HG03025 (cell line): ENCODE measurements around the gene PPP4R1.
"Not testable (repeated sequence)": the region's sequence is repeated elsewhere in the genome, so short reads cannot be mapped to it uniquely, and the experiment has no call there.

Experiments used
- ATAC-seq: cut with Tn5 transposase; IDR thresholded peaks from one replicate; pipeline ENCODE4 v1.9.1; 2021; ENCODE audit warnings: mild to moderate bottlenecking, moderate library complexity; ENCODE audit not compliant: unreplicated experiment, low FRiP score

PPP4R1 gene, protein sequence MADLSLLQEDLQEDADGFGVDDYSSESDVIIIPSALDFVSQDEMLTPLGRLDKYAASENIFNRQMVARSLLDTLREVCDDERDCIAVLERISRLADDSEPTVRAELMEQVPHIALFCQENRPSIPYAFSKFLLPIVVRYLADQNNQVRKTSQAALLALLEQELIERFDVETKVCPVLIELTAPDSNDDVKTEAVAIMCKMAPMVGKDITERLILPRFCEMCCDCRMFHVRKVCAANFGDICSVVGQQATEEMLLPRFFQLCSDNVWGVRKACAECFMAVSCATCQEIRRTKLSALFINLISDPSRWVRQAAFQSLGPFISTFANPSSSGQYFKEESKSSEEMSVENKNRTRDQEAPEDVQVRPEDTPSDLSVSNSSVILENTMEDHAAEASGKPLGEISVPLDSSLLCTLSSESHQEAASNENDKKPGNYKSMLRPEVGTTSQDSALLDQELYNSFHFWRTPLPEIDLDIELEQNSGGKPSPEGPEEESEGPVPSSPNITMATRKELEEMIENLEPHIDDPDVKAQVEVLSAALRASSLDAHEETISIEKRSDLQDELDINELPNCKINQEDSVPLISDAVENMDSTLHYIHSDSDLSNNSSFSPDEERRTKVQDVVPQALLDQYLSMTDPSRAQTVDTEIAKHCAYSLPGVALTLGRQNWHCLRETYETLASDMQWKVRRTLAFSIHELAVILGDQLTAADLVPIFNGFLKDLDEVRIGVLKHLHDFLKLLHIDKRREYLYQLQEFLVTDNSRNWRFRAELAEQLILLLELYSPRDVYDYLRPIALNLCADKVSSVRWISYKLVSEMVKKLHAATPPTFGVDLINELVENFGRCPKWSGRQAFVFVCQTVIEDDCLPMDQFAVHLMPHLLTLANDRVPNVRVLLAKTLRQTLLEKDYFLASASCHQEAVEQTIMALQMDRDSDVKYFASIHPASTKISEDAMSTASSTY

DNA sequence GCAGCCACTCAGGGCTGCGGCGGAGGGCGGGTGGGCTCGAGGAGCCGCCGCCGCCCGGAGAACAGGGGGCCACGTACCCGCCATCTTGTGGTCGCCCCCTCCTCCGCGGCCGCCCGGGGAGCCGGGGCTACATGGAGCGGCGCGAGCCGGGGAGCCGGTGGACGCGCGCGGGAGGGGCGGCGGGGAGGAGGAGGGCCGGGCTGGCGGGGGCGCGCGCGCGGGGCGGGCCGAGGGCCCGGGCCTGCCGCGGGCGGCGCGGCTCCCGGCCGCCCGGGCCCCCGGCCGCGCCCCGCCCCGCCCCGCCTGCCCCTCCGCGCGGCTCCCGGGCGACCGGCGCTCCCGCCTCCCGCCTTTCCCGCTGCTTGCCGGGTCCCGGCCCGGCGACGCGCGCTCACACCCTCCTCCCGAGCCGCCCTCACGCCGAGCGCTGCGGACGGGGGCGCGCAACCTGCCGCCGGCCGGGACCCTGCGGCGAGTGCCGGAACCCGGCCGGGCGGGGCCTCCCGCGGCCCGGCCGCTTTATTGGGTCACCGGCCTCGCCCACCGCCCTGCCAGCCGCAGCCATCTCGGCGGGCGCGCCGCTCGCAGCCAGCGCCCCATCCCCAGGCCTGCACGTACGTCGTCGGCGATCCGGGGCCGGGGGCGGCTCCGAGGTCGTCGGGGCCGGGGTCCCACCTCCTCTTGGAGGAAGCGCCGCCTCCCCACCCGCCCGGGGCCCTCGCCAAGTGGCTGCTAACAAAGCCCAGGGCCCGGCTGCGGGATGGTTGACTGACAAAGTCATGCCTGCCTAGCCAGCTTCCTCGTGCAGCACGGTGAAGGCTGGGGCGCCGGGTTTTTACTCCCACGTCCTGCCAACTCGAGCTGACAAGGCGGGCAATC lies at the start of gene PPP4R1:
PPP4R1 (minus strand) TSS at position 159 of the 879 bp plus-strand sequence; CDS start at position 84, 75 bp downstream.
- peak; percentile 66 for ATAC-seq

DNA sequence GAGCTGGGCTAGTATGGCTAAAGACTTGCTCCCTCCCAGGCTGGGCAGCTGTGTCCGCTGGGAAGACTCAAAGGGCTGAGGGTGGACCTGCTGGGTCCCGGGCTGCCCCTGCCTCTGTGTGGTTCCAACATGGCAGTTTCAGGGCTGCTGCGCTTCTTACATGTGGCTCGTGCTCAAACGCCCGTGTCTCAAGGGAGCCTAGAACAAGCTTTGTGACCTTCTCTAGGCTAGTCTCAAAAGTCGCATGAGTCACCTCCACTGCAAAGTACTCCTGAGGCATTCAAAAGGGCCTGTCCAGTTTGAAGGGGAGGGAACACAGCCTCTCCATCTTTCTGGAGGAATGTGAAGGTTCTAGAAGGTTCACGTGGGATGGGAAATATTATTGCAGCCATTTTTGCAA lies 49.0 kb upstream of the PPP4R1 start:
- no peak for ATAC-seq

GRCh38 chr18:9661564-9661963 lies 47.2 kb upstream of the PPP4R1 start:
- ATAC-seq = no peak

GRCh38 chr18:9659499-9660375 lies 45.4 kb upstream of the PPP4R1 start:
- no peak for ATAC-seq

DNA sequence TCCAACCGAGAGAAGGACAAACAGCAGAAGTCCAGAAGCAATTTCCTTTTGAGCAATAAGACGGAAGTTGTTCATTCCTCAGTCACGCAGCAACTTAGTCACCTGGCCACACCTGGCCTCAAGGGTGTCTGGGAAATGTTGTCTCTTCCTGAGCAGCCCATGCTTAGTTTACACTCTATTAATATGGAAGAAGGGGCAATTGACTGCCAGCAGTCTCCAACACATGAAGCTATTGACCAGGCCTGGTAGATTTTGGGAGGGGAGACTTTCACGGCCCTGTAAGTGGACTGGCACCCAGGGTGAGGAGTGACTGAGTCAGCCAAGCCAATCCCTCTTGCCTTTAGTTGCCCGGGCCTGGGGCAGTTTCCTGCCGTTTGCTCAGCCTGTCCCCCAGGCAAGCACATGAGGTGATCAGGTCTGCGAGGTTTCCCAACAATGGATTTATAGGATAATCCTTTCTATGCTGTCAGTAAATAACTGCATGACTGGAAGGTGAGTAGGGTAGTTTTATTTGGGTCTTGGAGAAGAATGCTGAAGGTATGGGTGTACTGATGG lies 43.8 kb upstream of the PPP4R1 start:
- no peak for ATAC-seq

DNA sequence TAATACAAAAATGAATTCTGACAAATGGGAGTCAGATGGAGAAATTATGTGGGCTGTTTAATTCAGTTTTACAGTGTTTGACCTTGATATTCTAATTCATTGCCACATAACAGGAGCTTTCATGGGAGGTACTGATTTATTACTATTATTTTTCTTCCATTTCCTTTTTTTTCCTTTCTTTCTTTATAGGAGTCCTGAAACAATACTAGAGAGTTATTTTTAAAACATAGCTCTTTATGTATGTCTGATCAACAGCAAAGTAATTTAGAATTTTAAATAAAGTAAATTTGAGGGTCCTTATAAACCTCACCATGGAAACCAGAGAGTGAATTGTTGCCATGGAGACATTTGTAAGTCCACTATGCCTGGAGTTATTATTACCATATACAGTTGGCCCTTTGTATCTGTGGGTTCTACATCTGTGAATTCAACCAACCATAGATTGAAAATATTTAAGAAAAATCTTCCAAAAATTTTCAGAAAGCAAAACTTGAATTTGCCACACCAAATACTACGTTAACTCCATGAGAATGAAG lies 40.9 kb upstream of the PPP4R1 start:
- ATAC-seq = no peak

GRCh38 chr18:9653390-9653789 lies 39.0 kb upstream of the PPP4R1 start:
- ATAC-seq = no peak

- no peak for ATAC-seq
These were observed 34.8 kb upstream of the PPP4R1 start for GRCh38 chr18:9649164-9649540.

- no peak for ATAC-seq
These were observed 34.2 kb upstream of the PPP4R1 start for GRCh38 chr18:9648431-9649163.

DNA sequence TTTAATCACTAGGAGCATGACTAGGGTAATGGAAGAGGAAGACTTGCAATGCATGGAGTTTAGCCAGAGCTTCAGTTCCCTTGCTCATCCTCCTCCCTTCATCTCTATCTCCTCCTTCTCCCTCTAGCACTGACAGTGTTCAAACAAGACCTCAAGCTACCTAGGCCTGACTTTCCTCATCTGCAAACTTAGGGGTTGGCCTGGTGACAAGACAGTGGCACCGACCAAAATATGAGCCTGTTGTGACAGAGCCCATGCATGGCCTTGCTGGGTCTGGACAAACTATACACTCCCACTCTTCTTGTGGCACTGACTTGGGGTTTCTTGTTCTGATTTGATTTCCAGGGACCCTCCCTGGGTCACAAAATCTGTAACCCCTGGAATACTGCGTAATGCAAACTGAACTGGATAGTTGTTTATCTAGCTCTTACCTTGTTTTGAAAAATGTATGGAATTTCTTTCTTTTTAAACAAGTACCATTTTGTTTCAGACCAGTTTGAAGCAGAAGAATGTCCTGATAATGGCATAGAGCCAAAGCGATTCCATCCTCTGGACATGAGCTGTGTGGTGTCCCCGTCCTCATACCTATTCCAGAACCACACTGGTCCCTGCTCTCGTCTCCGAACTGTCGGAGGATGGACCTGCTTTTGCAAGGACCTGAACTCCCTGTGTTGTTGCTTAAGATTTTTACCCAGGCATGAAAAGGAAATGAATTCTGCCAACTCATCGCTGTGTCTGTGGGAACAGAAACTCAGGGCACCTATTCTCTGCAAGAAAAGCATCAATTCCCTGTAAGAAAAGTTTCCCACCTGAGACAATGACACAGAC lies 33.4 kb upstream of the PPP4R1 start:
- ATAC-seq = no peak

DNA sequence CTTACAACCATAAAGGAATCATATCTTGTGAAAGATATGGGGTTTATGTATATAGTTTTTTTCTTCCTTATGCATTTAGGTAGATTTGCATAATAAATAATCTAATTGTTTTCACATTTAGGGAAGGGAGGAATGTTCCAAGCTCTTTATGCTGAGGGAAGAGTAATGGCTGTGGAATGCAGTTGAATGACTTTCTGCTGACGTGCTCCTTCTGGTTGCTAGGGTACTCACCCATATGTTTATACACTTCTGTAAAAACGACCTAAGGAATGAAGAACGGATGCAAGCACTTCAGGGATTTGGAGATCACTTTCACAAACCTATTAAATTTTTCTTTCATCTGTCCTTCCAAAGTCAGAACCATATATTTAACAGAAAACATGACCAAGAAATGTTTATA lies 29.2 kb upstream of the PPP4R1 start:
- no peak for ATAC-seq

DNA sequence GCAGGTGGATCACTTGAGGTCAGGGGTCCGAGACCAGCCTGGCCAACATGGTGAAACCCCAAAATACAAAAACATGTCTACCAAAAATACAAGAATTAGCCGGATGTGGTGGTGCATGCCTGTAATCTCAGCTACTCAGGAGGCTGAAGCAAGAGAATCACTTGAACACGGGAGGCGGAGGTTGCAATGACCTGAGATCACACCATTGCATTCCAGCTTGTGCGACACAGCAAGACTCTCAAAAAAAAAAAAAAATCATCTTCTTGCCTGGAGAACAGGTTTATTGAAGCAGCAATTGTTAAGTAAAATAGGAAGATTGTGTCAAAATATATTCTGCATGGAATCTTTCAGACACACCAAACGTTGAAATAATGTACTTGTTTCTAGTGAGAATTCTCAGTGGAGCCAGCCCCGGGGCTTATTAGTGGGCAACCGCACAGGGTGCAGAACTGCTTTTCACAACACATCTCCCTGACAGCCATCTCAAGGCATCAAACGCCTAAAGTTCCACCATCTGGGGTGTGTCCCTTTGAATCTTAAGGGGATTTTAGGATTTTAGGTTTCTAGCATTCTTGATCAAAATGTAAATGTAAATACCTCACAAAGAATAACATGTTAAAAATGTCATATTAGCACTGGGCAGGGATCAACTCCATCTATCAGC lies 28.6 kb upstream of the PPP4R1 start:
- ATAC-seq = no peak

DNA sequence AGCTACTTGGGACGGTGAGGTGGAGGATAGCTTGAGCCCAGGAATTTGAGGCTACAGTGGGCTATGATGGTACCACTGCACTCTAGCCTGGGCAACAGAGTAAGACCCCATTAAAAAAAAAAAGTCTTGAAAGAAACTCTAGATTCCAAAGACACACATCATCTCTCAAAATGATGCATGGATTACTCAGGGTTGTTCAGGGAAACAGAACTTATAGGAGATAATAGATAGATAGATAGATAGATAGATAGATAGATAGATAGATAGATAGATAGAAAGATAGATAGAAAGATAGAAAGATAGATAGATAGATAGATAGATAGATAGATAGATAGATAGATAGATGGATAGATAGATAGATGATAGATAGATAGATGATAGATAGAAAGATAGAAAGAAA lies 26.7 kb upstream of the PPP4R1 start:
- ATAC-seq = not testable (repeated sequence)

DNA sequence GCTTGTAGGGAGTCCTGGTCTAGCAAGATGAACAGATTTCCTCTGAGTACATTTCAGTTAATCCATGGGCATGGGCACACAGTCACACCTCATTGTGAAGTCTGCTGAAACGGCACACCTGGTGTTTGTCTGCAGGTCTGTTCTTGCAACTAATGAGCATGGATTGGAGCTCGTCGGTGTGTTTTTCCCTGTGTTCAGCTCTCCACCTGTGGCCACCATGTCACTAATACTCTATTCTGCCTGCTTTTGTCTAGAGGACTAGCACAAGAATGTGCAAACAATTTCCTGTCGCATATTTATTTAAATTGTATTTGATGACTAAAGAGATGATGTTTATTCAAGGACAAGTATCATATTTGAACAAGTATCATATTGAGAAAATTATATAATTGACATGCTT lies 24.5 kb upstream of the PPP4R1 start:
- no peak for ATAC-seq

DNA sequence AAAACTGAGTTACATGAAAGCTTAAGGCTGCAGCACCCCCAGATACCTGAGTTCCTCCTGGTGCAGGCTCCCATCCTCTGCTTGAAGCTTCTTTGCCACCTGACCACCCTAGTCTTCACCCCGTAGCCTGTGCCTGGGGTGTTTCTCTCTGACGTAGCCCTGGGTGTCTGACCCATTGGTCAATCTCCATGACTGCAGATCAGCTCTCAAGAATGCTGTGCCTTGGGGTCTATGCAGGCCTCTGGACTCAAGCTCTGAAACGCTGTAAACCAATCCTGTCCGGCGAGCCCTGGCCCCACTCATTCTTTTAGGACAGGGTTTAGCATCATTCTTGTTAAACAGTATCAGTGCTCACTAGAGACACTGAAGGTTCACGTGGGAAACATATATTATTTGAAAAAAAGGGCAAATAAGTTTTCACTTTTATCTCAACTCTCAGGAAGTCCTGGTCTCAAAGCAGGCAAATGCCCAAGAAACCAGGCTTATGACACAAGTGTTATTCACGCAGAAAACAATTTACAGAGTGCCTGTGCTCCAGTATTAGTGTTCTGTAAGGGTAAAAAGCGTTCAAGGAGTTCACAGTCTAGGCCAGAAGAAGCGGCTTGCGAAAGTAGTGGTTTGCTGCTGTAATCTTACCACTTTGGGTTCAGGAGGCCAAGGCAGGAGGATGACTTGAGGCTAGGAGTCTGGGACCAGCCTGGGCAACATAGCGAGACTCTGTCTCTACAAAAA lies 22.8 kb upstream of the PPP4R1 start:
- no peak for ATAC-seq

DNA sequence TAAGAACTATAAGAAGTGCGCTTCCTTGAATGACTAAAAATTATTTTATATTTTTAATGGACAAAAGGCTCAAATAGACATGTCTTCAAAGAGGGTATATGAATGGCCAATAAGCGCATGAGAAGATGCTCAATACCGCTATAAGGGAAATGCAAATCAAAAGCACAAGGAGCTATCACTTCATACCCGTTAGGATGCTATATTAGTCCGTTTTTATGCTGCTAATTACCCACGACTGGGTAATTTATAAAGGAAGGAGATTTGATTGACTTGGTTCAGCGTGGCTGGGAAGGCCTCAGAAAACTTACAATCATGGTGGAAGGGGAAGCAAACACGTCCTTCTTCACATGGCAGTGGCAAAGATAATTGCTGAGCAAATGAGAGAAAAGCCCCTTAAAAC lies 20.5 kb upstream of the PPP4R1 start:
- no peak for ATAC-seq
